ENCODE results near the gene SMTNL2.
A peak's percentile ranks its signal among the peaks of the same experiment; 100 is the strongest.

Gene SMTNL2

DNA sequence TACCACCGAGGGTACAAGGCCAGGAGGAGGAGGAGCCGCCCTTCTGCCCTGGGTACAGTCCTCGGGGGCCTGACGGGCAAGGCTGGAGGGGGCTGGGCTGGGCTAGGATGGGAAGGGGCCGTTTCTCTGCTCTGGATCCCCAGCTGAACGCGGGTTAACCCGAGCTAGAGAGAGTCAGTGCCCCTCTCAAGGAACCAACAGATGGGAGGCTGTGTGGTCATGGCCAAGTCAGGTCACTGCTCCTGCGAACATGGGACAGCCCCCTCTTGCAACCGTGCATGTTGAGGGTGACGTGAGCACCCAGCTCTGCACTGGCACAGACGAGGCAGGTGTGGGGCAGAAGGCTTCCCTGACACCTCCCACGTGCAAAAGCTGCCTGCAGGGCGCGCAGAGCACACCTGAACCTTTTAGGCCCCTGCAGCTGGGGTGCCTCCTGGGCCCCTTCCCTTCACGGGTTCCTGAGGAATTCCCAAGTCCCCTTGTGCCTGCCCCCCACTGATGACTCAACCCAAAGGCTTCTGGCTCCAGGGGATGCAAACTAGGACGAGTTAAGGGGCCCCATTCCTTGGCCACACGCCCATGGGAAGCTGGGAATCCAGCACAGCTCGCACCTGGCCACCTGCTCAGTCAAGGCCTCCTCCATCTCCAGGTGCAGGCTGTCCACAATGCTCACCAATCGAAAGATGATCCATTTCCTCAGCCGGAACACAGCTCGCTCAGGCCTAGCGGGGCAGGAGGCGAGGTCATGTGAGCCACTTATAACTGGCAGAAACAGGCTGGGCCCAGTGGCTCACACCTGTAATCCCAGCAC is 35.4 kb upstream of the SMTNL2 start:
- H3K36me3 ChIP-seq, result peaks cover 73% of the 10 kb centered on the region

DNA sequence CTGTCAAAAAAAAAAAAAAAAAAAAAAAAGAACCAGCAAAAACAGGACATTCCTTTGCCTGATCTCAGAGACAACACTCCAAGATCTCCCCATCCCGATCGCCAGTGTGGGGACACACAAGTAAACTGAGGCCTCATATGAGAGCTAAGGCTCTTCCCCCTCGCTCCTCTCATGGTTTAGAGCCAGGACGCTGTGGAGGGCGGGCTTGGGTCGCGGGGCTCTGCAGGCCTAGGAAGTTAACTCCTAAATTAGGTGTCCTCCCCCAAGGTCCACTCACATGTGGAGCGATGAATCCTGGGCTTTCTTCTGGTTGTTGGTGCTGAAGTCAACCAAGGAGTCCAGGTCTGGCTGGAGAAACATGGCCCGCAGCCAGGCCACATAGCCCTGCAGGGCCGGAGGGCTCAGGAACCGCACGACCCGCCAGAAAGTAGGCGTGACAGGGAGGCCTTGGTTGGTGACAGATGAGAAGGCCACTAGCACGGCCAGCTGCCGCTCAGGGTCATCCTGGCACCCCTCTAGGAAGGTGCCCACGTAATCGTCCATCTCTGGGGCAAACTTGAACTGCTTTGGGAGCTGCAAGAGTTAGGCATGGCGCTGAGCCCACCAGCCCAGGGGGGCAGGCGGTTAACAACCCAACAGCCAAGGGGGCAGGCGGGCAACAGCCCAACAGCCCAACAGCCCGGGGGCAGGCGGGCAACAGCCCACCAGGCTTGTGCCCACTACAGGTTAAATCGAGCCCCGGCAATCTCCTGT is 34.4 kb upstream of the SMTNL2 start:
- no peak for DNase-seq
- no peak overlapping the region for H3K4me3 ChIP-seq (ENCODE audit: low read depth, low read length)
- H3K36me3 ChIP-seq, result peaks cover 71% of the 10 kb centered on the region
- H3K27ac ChIP-seq, result no peak overlapping the region
- H3K9me3 ChIP-seq (ENCODE audit: severe bottlenecking), result no peaks in the 10 kb centered on the region
- TF ChIP-seq, protein P1, sequence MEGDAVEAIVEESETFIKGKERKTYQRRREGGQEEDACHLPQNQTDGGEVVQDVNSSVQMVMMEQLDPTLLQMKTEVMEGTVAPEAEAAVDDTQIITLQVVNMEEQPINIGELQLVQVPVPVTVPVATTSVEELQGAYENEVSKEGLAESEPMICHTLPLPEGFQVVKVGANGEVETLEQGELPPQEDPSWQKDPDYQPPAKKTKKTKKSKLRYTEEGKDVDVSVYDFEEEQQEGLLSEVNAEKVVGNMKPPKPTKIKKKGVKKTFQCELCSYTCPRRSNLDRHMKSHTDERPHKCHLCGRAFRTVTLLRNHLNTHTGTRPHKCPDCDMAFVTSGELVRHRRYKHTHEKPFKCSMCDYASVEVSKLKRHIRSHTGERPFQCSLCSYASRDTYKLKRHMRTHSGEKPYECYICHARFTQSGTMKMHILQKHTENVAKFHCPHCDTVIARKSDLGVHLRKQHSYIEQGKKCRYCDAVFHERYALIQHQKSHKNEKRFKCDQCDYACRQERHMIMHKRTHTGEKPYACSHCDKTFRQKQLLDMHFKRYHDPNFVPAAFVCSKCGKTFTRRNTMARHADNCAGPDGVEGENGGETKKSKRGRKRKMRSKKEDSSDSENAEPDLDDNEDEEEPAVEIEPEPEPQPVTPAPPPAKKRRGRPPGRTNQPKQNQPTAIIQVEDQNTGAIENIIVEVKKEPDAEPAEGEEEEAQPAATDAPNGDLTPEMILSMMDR (IDR thresholded peaks at IDR 0.05; ENCODE audit: low read depth, low read length), result no peak
- no peaks in the 10 kb centered on the region for H3K27me3 ChIP-seq (ENCODE audit: insufficient read depth, low read depth, severe bottlenecking)

More for the DNA sequence above, 35.4 kb upstream of the SMTNL2 start:
- no peaks in the 10 kb centered on the region for H3K27me3 ChIP-seq (ENCODE audit: insufficient read depth, low read depth, severe bottlenecking)
- H3K9me3 ChIP-seq (ENCODE audit: severe bottlenecking), result no peaks in the 10 kb centered on the region
- no peak for DNase-seq
- TF ChIP-seq, protein P1 (IDR thresholded peaks at IDR 0.05; ENCODE audit: low read depth, low read length), result no peak
- peak overlapping the region; percentile 76 for H3K27ac ChIP-seq
- no peak overlapping the region for H3K4me3 ChIP-seq (ENCODE audit: low read depth, low read length)

DNA sequence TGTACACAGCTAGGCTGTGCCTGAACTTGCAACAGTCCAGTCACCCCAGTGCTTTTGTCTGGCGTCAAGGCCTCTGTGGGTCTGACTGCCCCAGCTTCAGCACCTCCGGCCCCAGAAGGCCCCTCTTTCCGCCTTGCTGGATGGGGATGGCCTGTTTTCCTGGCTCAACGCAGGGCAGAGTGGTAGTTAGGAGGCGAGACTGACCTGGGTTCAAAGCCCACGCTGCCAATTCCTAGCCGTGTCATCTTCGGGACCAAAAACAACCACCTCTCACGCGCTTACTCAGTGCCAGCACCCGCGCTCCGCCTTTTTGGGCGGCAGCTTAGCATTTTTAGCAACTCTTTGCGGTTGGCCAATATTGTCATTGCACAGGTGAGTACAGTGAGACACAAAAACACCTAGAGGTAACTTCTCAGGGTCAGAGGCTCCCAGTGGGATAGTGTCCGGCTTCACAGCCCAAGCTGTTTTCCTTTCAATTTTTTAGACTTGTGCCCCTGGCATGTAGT is 33.7 kb upstream of the SMTNL2 start:
- H3K27ac ChIP-seq, result no peak overlapping the region
- H3K9me3 ChIP-seq (ENCODE audit: severe bottlenecking), result no peaks in the 10 kb centered on the region
- DNase-seq, result no peak
- H3K27me3 ChIP-seq (ENCODE audit: insufficient read depth, low read depth, severe bottlenecking), result no peaks in the 10 kb centered on the region
- peaks cover 71% of the 10 kb centered on the region for H3K36me3 ChIP-seq
- TF ChIP-seq, protein P1 (IDR thresholded peaks at IDR 0.05; ENCODE audit: low read depth, low read length), result no peak
- no peak overlapping the region for H3K4me3 ChIP-seq (ENCODE audit: low read depth, low read length)

DNA sequence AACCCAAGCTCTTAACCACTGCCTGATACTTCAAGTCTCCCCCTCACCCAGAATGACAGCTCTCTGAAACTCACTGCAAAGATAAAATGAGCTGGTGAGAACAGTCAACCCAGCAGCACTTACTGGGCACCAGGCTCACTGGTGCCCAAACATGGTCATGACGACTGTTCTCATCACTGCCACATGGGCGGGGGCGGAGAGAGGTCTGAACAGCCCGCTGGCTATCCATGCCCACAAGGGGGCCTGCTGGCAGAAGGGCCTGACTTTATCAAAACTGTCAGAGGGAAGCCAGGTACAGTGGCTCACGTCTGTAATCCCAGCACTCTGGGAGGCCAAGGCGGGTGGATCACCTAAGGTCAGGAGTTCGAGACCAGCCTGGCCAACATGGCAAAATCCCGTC is 33.2 kb upstream of the SMTNL2 start:
- H3K36me3 ChIP-seq, result peaks cover 71% of the 10 kb centered on the region
- no peaks in the 10 kb centered on the region for H3K27me3 ChIP-seq (ENCODE audit: insufficient read depth, low read depth, severe bottlenecking)
- no peak overlapping the region for H3K27ac ChIP-seq
- H3K9me3 ChIP-seq (ENCODE audit: severe bottlenecking), result no peaks in the 10 kb centered on the region
- no peak overlapping the region for H3K4me3 ChIP-seq (ENCODE audit: low read depth, low read length)
- TF ChIP-seq, protein P1 (IDR thresholded peaks at IDR 0.05; ENCODE audit: low read depth, low read length), result 0 out of 2 replicates have a peak, but pooled peaks have one; percentile 24
- no peak for DNase-seq

DNA sequence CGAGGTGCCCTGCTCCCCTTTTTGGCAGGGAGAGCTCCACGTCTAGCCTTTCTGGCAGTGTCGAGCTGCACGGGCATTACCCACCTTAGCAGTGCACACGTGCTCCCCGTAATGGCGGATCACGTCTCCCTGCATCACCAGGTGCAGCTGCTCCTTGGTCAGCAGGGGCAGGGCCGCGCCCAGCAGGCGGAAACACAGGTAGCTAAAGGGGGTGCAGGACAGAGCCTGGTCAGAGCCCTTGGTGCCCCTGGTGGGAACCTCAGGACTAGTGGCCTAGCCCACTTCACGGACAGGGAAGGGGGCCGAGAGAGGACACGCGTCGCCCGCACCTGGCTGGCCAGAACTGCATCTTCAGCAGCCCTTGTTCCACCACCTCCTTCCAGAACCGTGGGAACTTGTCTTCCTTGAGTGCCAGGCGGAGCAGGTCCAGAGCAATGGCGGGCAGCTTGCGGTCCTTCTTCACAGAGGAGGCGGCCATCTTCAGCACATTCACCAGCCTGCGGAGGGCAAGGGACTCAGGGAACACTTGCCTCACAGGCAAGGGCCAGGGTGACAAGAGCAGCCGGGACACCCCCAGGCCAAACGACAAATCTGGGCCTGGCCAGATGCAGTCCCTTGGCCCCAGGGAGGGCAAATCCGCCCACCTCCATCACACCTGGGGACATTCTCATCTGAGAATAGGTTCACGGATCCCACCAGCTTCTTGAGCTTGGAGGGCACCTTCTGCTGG is 32.4 kb upstream of the SMTNL2 start:
- Histone ChIP-seq H3K36me3 (peaks cover 62% of the 10 kb centered on the region), H3K4me3 (ENCODE audit: low read depth, low read length) (no peak overlapping the region), H3K9me3 (ENCODE audit: severe bottlenecking) (no peaks in the 10 kb centered on the region), H3K27me3 (ENCODE audit: insufficient read depth, low read depth, severe bottlenecking) (no peaks in the 10 kb centered on the region), H3K27ac (no peak overlapping the region)
- DNase-seq, result no peak
- TF ChIP-seq, protein P1 (IDR thresholded peaks at IDR 0.05; ENCODE audit: low read depth, low read length), result no peak

Measured in WERI-Rb-1 (cell line).